Endothelial cell of umbilical vein (primary cell): Measurements from ENCODE around the gene HSD17B8.

Experiments used
- CTCF ChIP-seq, 2 donors: IDR thresholded peaks; 1 replicate in 1 of 2; 2 replicates in 1 of 2; pipeline ENCODE4 v1.5.1; 2011; ENCODE audit warnings: low read length in 2 of 2, mild to moderate bottlenecking in 2 of 2, moderate library complexity in 2 of 2, control low read depth in 1 of 2, inconsistent platforms in 1 of 2, low read depth in 1 of 2; ENCODE audit not compliant: insufficient read depth in 1 of 2; ENCODE audit errors: extremely low read depth in 1 of 2
- EZH2 ChIP-seq: IDR thresholded peaks from 2 replicates; pipeline ENCODE4 v1.6.1; 2012; ENCODE audit warnings: borderline replicate concordance, low read depth, mild to moderate bottlenecking, moderate library complexity, low read length, inconsistent platforms; ENCODE audit not compliant: severe bottlenecking
- FOS ChIP-seq: IDR thresholded peaks from 2 replicates; pipeline ENCODE4 v1.6.1; 2011; ENCODE audit warnings: mild to moderate bottlenecking, low read length, moderate library complexity, borderline replicate concordance; ENCODE audit not compliant: insufficient read depth
- JUN ChIP-seq: IDR thresholded peaks from 2 replicates; pipeline ENCODE4 v1.6.1; 2011; ENCODE audit warnings: borderline replicate concordance, low read depth; ENCODE audit not compliant: insufficient read length, insufficient read depth
- MAX ChIP-seq: IDR thresholded peaks from 2 replicates; pipeline ENCODE4 v1.6.1; 2011; ENCODE audit not compliant: insufficient read depth, insufficient read length
- MYC ChIP-seq: IDR thresholded peaks from one replicate; pipeline ENCODE4 v1.6.1; 2011; ENCODE audit warnings: mild to moderate bottlenecking, low read depth, low read length
- POLR2A ChIP-seq: IDR thresholded peaks from 2 replicates; pipeline ENCODE4 v1.6.1; 2012; ENCODE audit warnings: low read depth, mild to moderate bottlenecking, control low read depth, low read length
- POLR2AphosphoS5 ChIP-seq: IDR thresholded peaks from 2 replicates; pipeline ENCODE4 v1.6.1; 2012; ENCODE audit warnings: low read depth, mild to moderate bottlenecking, control low read depth, low read length, moderate library complexity; ENCODE audit not compliant: insufficient read depth

- no peak for TF ChIP-seq CTCF (IDR thresholded peaks at IDR 0.05; ENCODE audit: extremely low read depth in 1 of 2, insufficient read depth in 1 of 2, low read depth in 1 of 2, low read length in 2 of 2)
- TF ChIP-seq POLR2A = no peak
- no peak for TF ChIP-seq EZH2
- TF ChIP-seq JUN = no peak
- TF ChIP-seq MAX = no peak
- no peak for TF ChIP-seq FOS
- no peak for TF ChIP-seq POLR2AphosphoS5
- no peak for TF ChIP-seq MYC
Observed at GRCh38 chr6:33250731-33251130, 46.3 kb downstream of the HSD17B8 start.
